Trophoblast cell (in vitro differentiated cells and primary cell): ENCODE results near the gene BAAT.

Source experiments
- DNase-seq, 2 donors: peaks; one replicate each; pipeline ENCODE4 v3.0.0-alpha.2; 2016
- H2AFZ ChIP-seq: 2 replicates; pipeline ENCODE4 v1.6.1; 2013; ENCODE audit warnings: low read length, moderate library complexity, mild to moderate bottlenecking; ENCODE audit not compliant: insufficient read depth, poor library complexity
- H2AK5ac ChIP-seq: 2 replicates; pipeline ENCODE4 v1.6.1; 2013; ENCODE audit warnings: mild to moderate bottlenecking, low read length
- H2BK120ac ChIP-seq: 2 replicates; pipeline ENCODE4 v1.6.1; 2013; ENCODE audit warnings: low read length, mild to moderate bottlenecking, moderate library complexity; ENCODE audit not compliant: insufficient read depth, poor library complexity
- H2BK12ac ChIP-seq: 2 replicates; pipeline ENCODE4 v1.6.1; 2013; ENCODE audit warnings: mild to moderate bottlenecking, low read length, moderate library complexity
- H2BK5ac ChIP-seq: 2 replicates; pipeline ENCODE4 v1.6.1; 2013; ENCODE audit warnings: low read length, low read depth, moderate library complexity, mild to moderate bottlenecking; ENCODE audit not compliant: poor library complexity
- H3K14ac ChIP-seq: 2 replicates; pipeline ENCODE4 v1.6.1; 2013; ENCODE audit warnings: mild to moderate bottlenecking, low read length
- H3K18ac ChIP-seq: 2 replicates; pipeline ENCODE4 v1.6.1; 2013; ENCODE audit warnings: mild to moderate bottlenecking, low read length
- H3K23ac ChIP-seq: 2 replicates; pipeline ENCODE4 v1.6.1; 2013; ENCODE audit warnings: low read length
- H3K27ac ChIP-seq: 2 replicates; pipeline ENCODE4 v1.5.1; 2013; ENCODE audit warnings: low read depth, mild to moderate bottlenecking, inconsistent platforms, low read length, moderate library complexity
- H3K27me3 ChIP-seq: 2 replicates; pipeline ENCODE4 v1.6.1; 2013; ENCODE audit warnings: inconsistent platforms, mild to moderate bottlenecking, low read length, moderate library complexity; ENCODE audit not compliant: insufficient read depth
- H3K36me3 ChIP-seq, 2 experiments: 1 replicate in 1 of 2; 2 replicates in 1 of 2; pipeline ENCODE4 v1.6.1; 2013; ENCODE audit warnings: low read length in 2 of 2, mild to moderate bottlenecking in 2 of 2, moderate library complexity in 1 of 2; ENCODE audit not compliant: insufficient read depth in 2 of 2, control insufficient read depth in 1 of 2
- H3K4ac ChIP-seq: 2 replicates; pipeline ENCODE4 v1.6.1; 2013; ENCODE audit warnings: low read depth, mild to moderate bottlenecking, low read length, moderate library complexity
- H3K4me1 ChIP-seq, 2 experiments: 1 replicate in 1 of 2; 2 replicates in 1 of 2; pipeline ENCODE4 v1.6.1; 2013; ENCODE audit warnings: low read length in 2 of 2, mild to moderate bottlenecking in 2 of 2, moderate library complexity in 1 of 2; ENCODE audit not compliant: insufficient read depth in 2 of 2, control insufficient read depth in 1 of 2
- H3K4me2 ChIP-seq: 2 replicates; pipeline ENCODE4 v1.6.1; 2013; ENCODE audit warnings: inconsistent platforms, mild to moderate bottlenecking, low read length, moderate library complexity
- H3K4me3 ChIP-seq: 2 replicates; pipeline ENCODE4 v1.5.1; 2013; ENCODE audit warnings: mild to moderate bottlenecking, low read depth, low read length, inconsistent platforms
- H3K79me1 ChIP-seq: one replicate; pipeline ENCODE4 v1.6.1; 2013; ENCODE audit warnings: low read length
- H3K79me2 ChIP-seq: 2 replicates; pipeline ENCODE4 v1.6.1; 2013; ENCODE audit warnings: low read length, mild to moderate bottlenecking; ENCODE audit not compliant: control insufficient read depth, insufficient read depth, poor library complexity
- H3K9ac ChIP-seq: 2 replicates; pipeline ENCODE4 v1.6.1; 2013; ENCODE audit warnings: mild to moderate bottlenecking, low read length
- H3K9me3 ChIP-seq: 2 replicates; pipeline ENCODE4 v1.6.1; 2013; ENCODE audit warnings: low read depth, mild to moderate bottlenecking, control low read depth, inconsistent platforms, low read length; ENCODE audit not compliant: insufficient read depth
- H4K12ac ChIP-seq: 2 replicates; pipeline ENCODE4 v1.6.1; 2013; ENCODE audit warnings: low read depth, mild to moderate bottlenecking, low read length, moderate library complexity
- H4K8ac ChIP-seq: 2 replicates; pipeline ENCODE4 v1.6.1; 2013; ENCODE audit warnings: low read depth, mild to moderate bottlenecking, low read length, moderate library complexity
- H4K91ac ChIP-seq: one replicate; pipeline ENCODE4 v1.6.1; 2013; ENCODE audit warnings: low read depth, mild to moderate bottlenecking, low read length, moderate library complexity
- WGBS: extraction: QIAGEN DNeasy Blood & Tissue Kit; methylation state at CpG from one replicate; pipeline ENCODE4 v1.1.7; 2013; ENCODE audit warnings: missing lambda C conversion rate; ENCODE audit not compliant: insufficient read length, insufficient coverage; ENCODE audit errors: extremely low coverage; 5-methylcytosine and 5-hydroxymethylcytosine counted together

The BAAT gene

GRCh38 chr9:101350285-101350684 lies 34.5 kb downstream of the BAAT start:
- Histone ChIP-seq H3K4me3 (no peak overlapping the region), H4K91ac (no peak overlapping the region), H2AK5ac (no peak overlapping the region), H3K9ac (no peak overlapping the region), H3K27me3 (no peaks in the 10 kb centered on the region), H3K79me2 (no peaks in the 10 kb centered on the region), H3K4me1 (no peaks in the 10 kb centered on the region), H3K14ac (no peak overlapping the region), H3K27ac (no peak overlapping the region), H4K12ac (no peak overlapping the region), H3K36me3 (no peaks in the 10 kb centered on the region), H2AFZ (no peak overlapping the region), H3K23ac (no peak overlapping the region), H2BK5ac (no peak overlapping the region), H4K8ac (no peak overlapping the region), H3K4me2 (no peak overlapping the region), H3K9me3 (peaks cover 2% of the 10 kb centered on the region), H3K79me1 (no peaks in the 10 kb centered on the region), H2BK12ac (no peak overlapping the region), H3K4ac (no peak overlapping the region), H2BK120ac (no peak overlapping the region), H3K18ac (no peak overlapping the region)
- no CpG with 5 or more reads among the region's 1 CpG for WGBS
- DNase-seq, result peak in 1 of 2 donors; percentile 4

- Histone ChIP-seq H2BK5ac (no peak overlapping the region), H2AK5ac (no peak overlapping the region), H4K12ac (no peak overlapping the region), H3K27ac (no peak overlapping the region), H3K18ac (no peak overlapping the region), H3K23ac (no peak overlapping the region), H2BK120ac (no peak overlapping the region), H2AFZ (no peak overlapping the region), H3K79me2 (no peaks in the 10 kb centered on the region), H3K4me2 (no peak overlapping the region), H4K91ac (no peak overlapping the region), H3K4me1 (no peaks in the 10 kb centered on the region), H3K36me3 (no peaks in the 10 kb centered on the region), H2BK12ac (no peak overlapping the region), H3K4me3 (no peak overlapping the region), H3K9ac (no peak overlapping the region), H3K14ac (no peak overlapping the region), H3K4ac (no peak overlapping the region), H3K27me3 (no peaks in the 10 kb centered on the region), H3K9me3 (no peaks in the 10 kb centered on the region), H4K8ac (no peak overlapping the region), H3K79me1 (no peaks in the 10 kb centered on the region)
- WGBS, result no CpG with 5 or more reads among the region's 1 CpG
- DNase-seq, result no peak
Observed at GRCh38 chr9:101342595-101342994, 42.2 kb downstream of the BAAT start.

GRCh38 chr9:101341958-101342357 lies 42.8 kb downstream of the BAAT start:
- H3K18ac ChIP-seq, result no peak overlapping the region
- H2BK5ac ChIP-seq, result no peak overlapping the region
- H3K14ac ChIP-seq, result no peak overlapping the region
- no peak for DNase-seq
- no peak overlapping the region for H4K8ac ChIP-seq
- no peaks in the 10 kb centered on the region for H3K79me2 ChIP-seq
- H3K4ac ChIP-seq, result no peak overlapping the region
- H4K91ac ChIP-seq, result no peak overlapping the region
- H3K36me3 ChIP-seq, result no peaks in the 10 kb centered on the region
- no peaks in the 10 kb centered on the region for H3K4me1 ChIP-seq
- no peak overlapping the region for H2BK120ac ChIP-seq
- H3K23ac ChIP-seq, result no peak overlapping the region
- H2AFZ ChIP-seq, result no peak overlapping the region
- H3K27ac ChIP-seq, result no peak overlapping the region
- H2AK5ac ChIP-seq, result no peak overlapping the region
- H3K79me1 ChIP-seq, result no peaks in the 10 kb centered on the region
- H3K4me2 ChIP-seq, result no peak overlapping the region
- no peaks in the 10 kb centered on the region for H3K9me3 ChIP-seq
- H3K9ac ChIP-seq, result no peak overlapping the region
- no peak overlapping the region for H4K12ac ChIP-seq
- no peak overlapping the region for H2BK12ac ChIP-seq
- H3K27me3 ChIP-seq, result no peaks in the 10 kb centered on the region
- no peak overlapping the region for H3K4me3 ChIP-seq

GRCh38 chr9:101337237-101337636 lies 47.6 kb downstream of the BAAT start:
- no peak overlapping the region for H4K8ac ChIP-seq
- H3K79me2 ChIP-seq, result no peaks in the 10 kb centered on the region
- no peaks in the 10 kb centered on the region for H3K4me1 ChIP-seq
- H3K14ac ChIP-seq, result no peak overlapping the region
- H3K4me2 ChIP-seq, result no peak overlapping the region
- no peak overlapping the region for H4K91ac ChIP-seq
- H3K36me3 ChIP-seq, result no peaks in the 10 kb centered on the region
- H2AFZ ChIP-seq, result no peak overlapping the region
- no peak overlapping the region for H2AK5ac ChIP-seq
- no peak overlapping the region for H2BK5ac ChIP-seq
- H3K23ac ChIP-seq, result no peak overlapping the region
- WGBS, result no CpG with 5 or more reads among the region's 2 CpGs
- no peak for DNase-seq
- H2BK12ac ChIP-seq, result no peak overlapping the region
- no peak overlapping the region for H2BK120ac ChIP-seq
- H3K4ac ChIP-seq, result no peak overlapping the region
- no peak overlapping the region for H3K18ac ChIP-seq
- H4K12ac ChIP-seq, result no peak overlapping the region
- no peaks in the 10 kb centered on the region for H3K9me3 ChIP-seq
- no peaks in the 10 kb centered on the region for H3K79me1 ChIP-seq
- no peak overlapping the region for H3K27ac ChIP-seq
- no peaks in the 10 kb centered on the region for H3K27me3 ChIP-seq
- no peak overlapping the region for H3K4me3 ChIP-seq
- no peak overlapping the region for H3K9ac ChIP-seq

GRCh38 chr9:101336091-101336490 lies 48.7 kb downstream of the BAAT start:
- no peak overlapping the region for H2AK5ac ChIP-seq
- H3K4me1 ChIP-seq, result no peaks in the 10 kb centered on the region
- H3K36me3 ChIP-seq, result no peaks in the 10 kb centered on the region
- no peak overlapping the region for H3K14ac ChIP-seq
- H2BK120ac ChIP-seq, result no peak overlapping the region
- H3K18ac ChIP-seq, result no peak overlapping the region
- no peak overlapping the region for H3K4me3 ChIP-seq
- H4K8ac ChIP-seq, result no peak overlapping the region
- no peaks in the 10 kb centered on the region for H3K79me2 ChIP-seq
- H3K23ac ChIP-seq, result no peak overlapping the region
- H4K91ac ChIP-seq, result no peak overlapping the region
- no peaks in the 10 kb centered on the region for H3K9me3 ChIP-seq
- H4K12ac ChIP-seq, result no peak overlapping the region
- H3K27me3 ChIP-seq, result no peaks in the 10 kb centered on the region
- H3K79me1 ChIP-seq, result no peaks in the 10 kb centered on the region
- no peak overlapping the region for H3K27ac ChIP-seq
- H3K4ac ChIP-seq, result no peak overlapping the region
- H2BK12ac ChIP-seq, result no peak overlapping the region
- H2BK5ac ChIP-seq, result no peak overlapping the region
- no peak overlapping the region for H3K9ac ChIP-seq
- H3K4me2 ChIP-seq, result no peak overlapping the region
- DNase-seq, result no peak
- H2AFZ ChIP-seq, result no peak overlapping the region
